Vagina (tissue), 2 donors: ENCODE data around the gene ZBTB2.

Experiments
- POLR2A ChIP-seq, 2 donors: fragments of 450-650 bp; IDR thresholded peaks; one replicate each; pipeline ENCODE4 v1.6.1; 2017; ENCODE audit warnings: antibody characterized with exemption in 2 of 2, mild to moderate bottlenecking in 2 of 2, moderate library complexity in 2 of 2
- TF ChIP-seq, protein P1 (sequence below), 3 experiments: fragments of 450-650 bp in 2 of 3; fragments of 200-600 bp in 1 of 3; sonication (generic) in 1 of 3; IDR thresholded peaks; one replicate each; pipeline ENCODE4 v1.5.1; 2017 to 2019; ENCODE audit warnings: antibody characterized with exemption in 3 of 3, mild to moderate bottlenecking in 2 of 3, moderate library complexity in 2 of 3

DNA sequence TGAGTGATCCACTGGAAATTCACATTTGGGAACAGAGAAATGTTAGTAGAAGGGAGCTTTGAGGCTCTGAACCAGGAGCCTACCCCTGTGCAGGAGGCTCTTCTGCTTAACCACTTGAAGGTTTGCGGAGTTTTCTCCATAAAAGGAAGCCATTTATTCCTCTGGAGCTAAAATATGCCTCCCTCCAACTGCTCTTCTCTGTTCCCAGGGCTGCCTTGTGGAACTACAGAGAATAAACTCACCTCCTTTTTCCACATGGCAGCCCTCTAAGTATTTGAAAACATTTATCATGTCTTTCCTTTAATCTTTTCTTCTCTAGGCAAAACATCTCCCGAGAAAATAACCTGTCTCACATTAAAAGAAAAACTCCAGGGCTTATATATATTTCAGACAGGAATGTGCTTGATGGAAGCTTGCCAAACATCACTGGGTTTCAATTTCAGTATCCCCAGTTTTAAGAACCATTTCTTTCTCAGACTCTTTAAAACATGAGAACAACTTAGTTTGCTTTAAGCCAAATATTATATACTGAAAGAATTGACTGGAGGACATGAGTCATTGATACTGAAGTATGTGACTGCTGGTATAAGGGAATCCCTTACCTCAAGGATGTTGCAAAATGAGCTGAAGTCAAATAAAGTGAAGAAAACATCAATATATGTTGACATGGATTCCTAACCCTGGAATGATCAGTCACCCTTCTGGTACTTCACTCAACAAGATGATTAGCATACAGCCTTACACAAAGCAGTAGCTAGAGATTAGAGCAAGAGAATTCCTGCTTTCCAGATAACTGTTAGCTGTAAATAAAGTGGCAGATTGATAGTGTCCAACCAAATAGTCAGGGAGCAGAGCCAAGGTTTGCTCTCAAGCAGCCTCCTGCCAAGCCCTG is 74.0 kb downstream of the ZBTB2 start:
- TF ChIP-seq, protein P1, sequence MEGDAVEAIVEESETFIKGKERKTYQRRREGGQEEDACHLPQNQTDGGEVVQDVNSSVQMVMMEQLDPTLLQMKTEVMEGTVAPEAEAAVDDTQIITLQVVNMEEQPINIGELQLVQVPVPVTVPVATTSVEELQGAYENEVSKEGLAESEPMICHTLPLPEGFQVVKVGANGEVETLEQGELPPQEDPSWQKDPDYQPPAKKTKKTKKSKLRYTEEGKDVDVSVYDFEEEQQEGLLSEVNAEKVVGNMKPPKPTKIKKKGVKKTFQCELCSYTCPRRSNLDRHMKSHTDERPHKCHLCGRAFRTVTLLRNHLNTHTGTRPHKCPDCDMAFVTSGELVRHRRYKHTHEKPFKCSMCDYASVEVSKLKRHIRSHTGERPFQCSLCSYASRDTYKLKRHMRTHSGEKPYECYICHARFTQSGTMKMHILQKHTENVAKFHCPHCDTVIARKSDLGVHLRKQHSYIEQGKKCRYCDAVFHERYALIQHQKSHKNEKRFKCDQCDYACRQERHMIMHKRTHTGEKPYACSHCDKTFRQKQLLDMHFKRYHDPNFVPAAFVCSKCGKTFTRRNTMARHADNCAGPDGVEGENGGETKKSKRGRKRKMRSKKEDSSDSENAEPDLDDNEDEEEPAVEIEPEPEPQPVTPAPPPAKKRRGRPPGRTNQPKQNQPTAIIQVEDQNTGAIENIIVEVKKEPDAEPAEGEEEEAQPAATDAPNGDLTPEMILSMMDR (IDR thresholded peaks at IDR 0.05): no peak
- no peak for TF ChIP-seq POLR2A (IDR thresholded peaks at IDR 0.05)
